ENCODE measurements around the gene LLGL2.

GRCh38 chr17:75590314-75590761, 64.8 kb downstream of the LLGL2 start:
- TF ChIP-seq POLR2A (IDR thresholded peaks at IDR 0.05) (no peak), EP300 (IDR thresholded peaks at IDR 0.05) (no peak), POLR2AphosphoS5 (IDR thresholded peaks at IDR 0.05) (no peak)
- TF ChIP-seq, protein P1, sequence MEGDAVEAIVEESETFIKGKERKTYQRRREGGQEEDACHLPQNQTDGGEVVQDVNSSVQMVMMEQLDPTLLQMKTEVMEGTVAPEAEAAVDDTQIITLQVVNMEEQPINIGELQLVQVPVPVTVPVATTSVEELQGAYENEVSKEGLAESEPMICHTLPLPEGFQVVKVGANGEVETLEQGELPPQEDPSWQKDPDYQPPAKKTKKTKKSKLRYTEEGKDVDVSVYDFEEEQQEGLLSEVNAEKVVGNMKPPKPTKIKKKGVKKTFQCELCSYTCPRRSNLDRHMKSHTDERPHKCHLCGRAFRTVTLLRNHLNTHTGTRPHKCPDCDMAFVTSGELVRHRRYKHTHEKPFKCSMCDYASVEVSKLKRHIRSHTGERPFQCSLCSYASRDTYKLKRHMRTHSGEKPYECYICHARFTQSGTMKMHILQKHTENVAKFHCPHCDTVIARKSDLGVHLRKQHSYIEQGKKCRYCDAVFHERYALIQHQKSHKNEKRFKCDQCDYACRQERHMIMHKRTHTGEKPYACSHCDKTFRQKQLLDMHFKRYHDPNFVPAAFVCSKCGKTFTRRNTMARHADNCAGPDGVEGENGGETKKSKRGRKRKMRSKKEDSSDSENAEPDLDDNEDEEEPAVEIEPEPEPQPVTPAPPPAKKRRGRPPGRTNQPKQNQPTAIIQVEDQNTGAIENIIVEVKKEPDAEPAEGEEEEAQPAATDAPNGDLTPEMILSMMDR (IDR thresholded peaks at IDR 0.05): no peak

Measured in upper lobe of left lung (tissue), 4 donors.